HG03558 (cell line): Measurements from ENCODE around the gene ZNF526.

Experiments used
- ATAC-seq: cut with Tn5 transposase; IDR thresholded peaks from one replicate; pipeline ENCODE4 v1.9.1; 2021; ENCODE audit warnings: moderate number of reproducible peaks; ENCODE audit not compliant: unreplicated experiment; ENCODE audit errors: extremely low read depth

The ZNF526 gene

DNA sequence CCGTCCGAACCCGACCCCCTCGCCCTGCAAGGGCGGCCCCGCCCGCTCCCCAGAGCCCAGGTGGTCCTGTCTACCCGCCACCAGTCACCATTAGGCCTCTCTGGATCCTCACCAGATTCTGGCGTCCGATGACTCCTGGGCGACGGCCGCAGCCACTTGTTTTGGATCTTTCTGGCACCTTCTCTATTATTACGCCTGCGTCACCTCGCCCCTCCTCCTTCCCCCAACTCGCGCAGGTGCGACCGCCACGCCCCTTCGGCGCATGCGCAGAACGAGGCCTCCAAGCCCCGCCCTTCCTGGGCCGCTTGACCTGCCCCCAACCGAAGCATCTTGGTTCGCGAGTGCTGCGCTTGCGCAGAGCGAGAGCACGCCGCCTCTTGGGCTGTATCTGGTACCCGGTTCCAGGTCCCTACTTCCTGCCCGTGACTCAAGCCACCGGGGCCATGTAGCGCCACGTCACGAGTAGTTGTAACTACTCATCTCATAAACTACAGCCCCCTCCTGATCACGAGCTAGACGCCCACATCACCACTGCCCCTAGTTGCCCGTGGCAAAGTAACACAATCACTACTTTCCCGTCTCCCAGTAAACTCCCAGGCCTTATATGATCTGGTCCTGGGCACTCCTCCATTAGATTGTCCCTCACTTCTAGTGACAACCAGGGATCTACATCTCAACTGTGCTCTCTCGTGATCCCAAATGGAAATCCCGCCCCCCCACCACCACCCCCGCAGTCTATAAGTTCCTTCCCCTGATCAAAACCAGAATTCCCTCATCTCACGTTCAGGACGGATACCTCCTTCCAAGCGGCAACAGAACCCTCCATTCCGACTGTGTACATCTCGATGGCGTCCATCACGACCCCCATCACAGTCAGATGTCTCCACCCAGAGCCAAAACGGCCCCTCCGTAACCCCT, 2.3 kb upstream of the ZNF526 start, which contains the start of gene DEDD2:
DEDD2 (minus strand) TSS at position 158 of the 918 bp plus-strand sequence. CDS start 670 bp downstream, outside the sequence.
- peak; percentile 63 for ATAC-seq

GRCh38 chr19:42220751-42221097, 612 bp downstream of the ZNF526 start:
- ATAC-seq: no peak

DNA sequence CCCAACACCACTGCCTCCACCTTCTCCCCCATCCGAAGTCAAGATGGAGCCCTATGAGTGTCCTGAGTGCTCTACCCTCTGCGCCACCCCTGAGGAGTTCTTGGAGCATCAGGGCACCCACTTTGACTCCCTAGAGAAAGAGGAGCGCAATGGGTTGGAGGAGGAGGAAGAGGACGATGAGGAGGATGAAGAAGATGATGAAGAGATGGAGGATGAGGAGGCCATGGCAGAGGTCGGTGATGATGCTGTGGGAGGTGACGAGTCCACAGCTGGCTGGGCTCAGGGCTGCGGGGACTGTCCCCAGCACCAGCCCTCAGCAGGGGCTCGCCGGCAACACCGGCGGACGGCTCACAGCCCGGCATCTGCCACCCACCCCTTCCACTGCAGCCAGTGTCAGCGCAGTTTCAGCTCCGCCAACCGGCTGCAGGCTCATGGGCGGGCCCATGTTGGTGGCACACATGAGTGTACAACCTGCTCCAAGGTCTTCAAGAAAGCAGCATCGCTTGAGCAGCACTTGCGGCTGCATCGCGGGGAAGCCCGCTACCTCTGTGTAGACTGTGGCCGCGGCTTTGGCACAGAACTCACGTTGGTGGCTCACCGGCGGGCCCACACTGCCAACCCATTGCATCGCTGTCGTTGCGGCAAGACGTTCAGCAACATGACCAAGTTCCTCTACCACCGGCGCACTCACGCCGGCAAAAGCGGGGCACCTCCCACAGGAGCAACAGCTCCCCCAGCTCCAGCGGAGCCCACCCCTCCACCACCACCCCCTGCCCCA, 5.0 kb downstream of the ZNF526 start:
- ATAC-seq: no peak

- no peak for ATAC-seq
These were observed 5.7 kb downstream of the ZNF526 start for GRCh38 chr19:42225718-42226292.

DNA sequence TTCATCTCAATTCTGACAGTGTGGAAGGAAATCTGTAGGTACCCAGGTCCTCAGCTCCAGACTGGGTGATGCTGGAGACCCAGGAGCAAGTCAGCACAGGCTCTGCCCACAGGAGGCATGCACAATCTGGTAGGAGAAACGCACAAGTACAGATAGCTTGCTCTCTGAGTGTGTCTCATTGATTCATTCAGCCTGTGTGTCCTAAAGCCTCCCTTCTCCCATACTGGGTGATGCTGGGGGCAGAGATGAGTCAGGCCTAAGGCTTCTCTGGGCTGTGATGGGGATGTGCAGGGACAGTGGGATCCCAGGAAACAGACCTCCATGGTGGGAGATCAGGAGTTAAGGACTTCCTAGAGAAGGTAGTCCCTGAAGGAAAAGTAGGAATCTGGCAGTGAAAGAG, 6.8 kb downstream of the ZNF526 start:
- ATAC-seq: no peak

GRCh38 chr19:42228641-42229040, 8.5 kb downstream of the ZNF526 start:
- ATAC-seq: no peak

GRCh38 chr19:42229301-42229854, 9.3 kb downstream of the ZNF526 start:
- no peak for ATAC-seq

GRCh38 chr19:42229855-42230351, 9.8 kb downstream of the ZNF526 start:
- no peak for ATAC-seq

DNA sequence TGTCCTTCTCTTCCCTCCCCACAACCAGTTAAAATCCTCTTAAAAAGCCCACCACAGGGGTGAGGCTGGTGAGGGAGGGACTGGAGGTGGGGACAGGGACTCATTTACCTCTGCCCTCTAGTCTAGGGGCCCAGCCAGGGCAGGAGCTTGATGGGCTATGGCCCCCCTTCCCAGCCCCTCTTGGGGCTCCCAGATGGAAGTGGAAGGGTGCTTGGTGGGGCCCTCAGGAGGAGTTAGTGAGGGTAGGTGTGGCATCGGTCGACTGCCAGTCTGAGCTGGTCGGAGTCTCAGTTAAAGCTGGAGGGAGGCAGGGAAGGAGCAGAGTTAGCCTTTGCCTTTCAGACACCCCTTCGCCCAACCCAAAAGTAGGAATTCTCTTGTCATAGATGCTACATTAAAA, 10.5 kb downstream of the ZNF526 start:
- ATAC-seq: no peak

DNA sequence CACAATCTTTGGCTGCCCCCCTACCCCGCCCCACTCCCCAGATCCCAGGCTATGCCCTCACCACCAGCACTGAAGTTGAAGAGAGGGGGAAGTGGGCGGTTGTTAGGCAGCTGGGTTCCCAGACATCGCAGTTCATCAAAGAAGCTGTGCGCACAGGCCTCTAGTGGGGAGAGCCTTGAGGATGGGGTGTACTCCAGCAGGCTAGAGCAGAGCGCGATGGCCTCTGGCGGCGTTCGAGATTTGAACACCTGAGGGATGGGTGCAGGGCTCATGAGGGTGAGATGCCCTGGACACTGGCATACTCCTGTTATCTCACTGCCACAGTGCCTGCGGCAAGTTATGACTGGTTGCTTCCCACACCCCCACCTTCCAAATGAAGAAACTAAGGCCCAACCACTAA, 12.3 kb downstream of the ZNF526 start:
- no peak for ATAC-seq

GRCh38 chr19:42233106-42233505, 13.0 kb downstream of the ZNF526 start:
- no peak for ATAC-seq

DNA sequence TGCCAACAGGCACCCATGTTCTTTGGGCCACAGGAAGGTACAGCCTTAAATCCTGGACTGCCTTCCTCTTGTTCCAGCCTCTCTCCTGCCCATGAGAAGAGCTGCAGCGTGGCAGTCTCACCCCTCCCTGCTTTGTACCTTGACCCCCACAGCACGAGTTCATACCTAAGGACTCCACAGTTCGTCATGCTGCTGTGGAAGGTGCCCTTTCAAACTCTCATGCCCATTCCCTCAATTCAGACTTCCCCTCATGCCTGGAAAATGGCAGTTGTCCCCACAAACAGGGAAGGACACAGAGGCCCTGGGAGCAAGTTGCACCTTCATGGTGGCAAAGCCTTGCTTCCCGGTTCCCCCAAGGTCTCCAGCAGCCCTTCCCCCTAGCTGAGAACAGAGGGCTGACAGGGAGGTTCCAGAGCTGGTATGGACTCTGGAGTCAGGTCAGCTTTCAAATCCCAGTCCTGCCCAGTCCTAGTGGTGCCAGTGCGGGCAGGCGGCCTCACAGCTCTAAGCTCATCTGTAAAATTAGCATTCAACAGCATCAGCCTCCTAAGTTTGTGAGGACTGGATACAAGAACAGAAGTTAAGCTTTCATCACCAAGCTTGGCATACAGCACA, 13.7 kb downstream of the ZNF526 start:
- ATAC-seq: no peak

GRCh38 chr19:42234364-42234763, 14.3 kb downstream of the ZNF526 start:
- ATAC-seq: no peak

GRCh38 chr19:42235181-42235580, 15.1 kb downstream of the ZNF526 start:
- no peak for ATAC-seq

- ATAC-seq: no peak
These were observed 19.6 kb downstream of the ZNF526 start for GRCh38 chr19:42239544-42240220.

GRCh38 chr19:42241279-42241678, 21.2 kb downstream of the ZNF526 start:
- no peak for ATAC-seq

DNA sequence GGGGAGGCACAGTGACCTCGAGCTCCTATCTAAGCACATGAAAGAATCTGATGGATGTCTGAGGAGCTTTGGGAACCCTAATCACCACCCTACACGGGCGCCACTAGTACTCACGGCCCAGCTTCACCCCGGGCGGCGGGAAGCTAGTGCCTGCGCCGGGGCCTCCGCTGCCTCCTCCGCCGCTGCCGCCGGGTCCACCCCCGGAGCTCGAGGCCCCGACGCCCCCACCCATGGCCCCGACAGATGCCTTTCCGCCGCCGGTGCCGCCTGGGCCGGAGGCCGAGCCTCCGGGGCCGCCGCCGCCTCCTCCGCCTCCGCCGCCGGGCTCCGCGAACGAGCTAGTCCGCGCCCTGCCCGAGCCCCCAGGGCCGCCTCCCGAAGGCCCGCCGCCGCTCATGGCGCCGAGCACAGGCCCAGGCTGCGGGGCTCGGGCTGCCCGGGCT, 22.0 kb downstream of the ZNF526 start:
- no peak for ATAC-seq

GRCh38 chr19:42242512-42243409, 22.6 kb downstream of the ZNF526 start, which contains the start of gene GSK3A:
TSS of gene GSK3A (minus strand) at chr19:42242602. CDS start at chr19:42242465, 137 bp downstream.
- ATAC-seq: peak; percentile 36
